GM15510 (cell line): ENCODE results near the gene MEN1.
A peak's percentile ranks its signal among the peaks of the same experiment; 100 is the strongest.

Source experiments
- POLR2A ChIP-seq: IDR thresholded peaks from 3 replicates; pipeline ENCODE4 v1.6.1; 2011; ENCODE audit warnings: borderline replicate concordance; ENCODE audit not compliant: insufficient read length; ENCODE audit errors: extremely low read depth

MEN1 gene

GRCh38 chr11:64802370-64803157 lies 7.8 kb downstream of the MEN1 start:
- TF ChIP-seq POLR2A = peak; percentile 47

- no peak for TF ChIP-seq POLR2A
Observed at GRCh38 chr11:64801561-64802369, 8.6 kb downstream of the MEN1 start.

GRCh38 chr11:64801158-64801464 lies 9.2 kb downstream of the MEN1 start:
- no peak for TF ChIP-seq POLR2A

- TF ChIP-seq POLR2A = no peak
Observed at GRCh38 chr11:64800303-64801157, 9.8 kb downstream of the MEN1 start.

- no peak for TF ChIP-seq POLR2A
Observed at GRCh38 chr11:64799623-64800302, 10.6 kb downstream of the MEN1 start.

- TF ChIP-seq POLR2A = no peak
Observed at GRCh38 chr11:64799256-64799622, 11.1 kb downstream of the MEN1 start.

- TF ChIP-seq POLR2A = no peak
Observed at GRCh38 chr11:64796757-64797541, 13.4 kb downstream of the MEN1 start.

- no peak for TF ChIP-seq POLR2A
Observed at GRCh38 chr11:64796047-64796756, 14.1 kb downstream of the MEN1 start.

- no peak for TF ChIP-seq POLR2A
Observed at GRCh38 chr11:64794526-64794925, 15.8 kb downstream of the MEN1 start.

- TF ChIP-seq POLR2A = no peak
Observed at GRCh38 chr11:64793271-64794160, 16.8 kb downstream of the MEN1 start.

- no peak for TF ChIP-seq POLR2A
Observed at GRCh38 chr11:64792482-64792881, 17.9 kb downstream of the MEN1 start.

GRCh38 chr11:64791781-64792291 lies 18.5 kb downstream of the MEN1 start:
- TF ChIP-seq POLR2A = no peak
